Mucosa of rectum (tissue), 2 donors: ENCODE results near the gene TMEM233.

Experiments used
- H3K27ac ChIP-seq, 2 donors: one replicate each; pipeline ENCODE4 v1.7.0; 2013; ENCODE audit warnings: inconsistent platforms in 2 of 2, low read depth in 2 of 2, low read length in 2 of 2
- H3K27me3 ChIP-seq, 2 donors: one replicate each; pipeline ENCODE4 v1.7.0; 2013; ENCODE audit warnings: low read length in 2 of 2; ENCODE audit not compliant: control insufficient read depth in 2 of 2, insufficient read depth in 2 of 2
- H3K36me3 ChIP-seq, 2 donors: one replicate each; pipeline ENCODE4 v1.7.0; 2013; ENCODE audit warnings: low read length in 2 of 2; ENCODE audit not compliant: control insufficient read depth in 2 of 2, insufficient read depth in 2 of 2
- H3K4me1 ChIP-seq, 2 donors: one replicate each; pipeline ENCODE4 v1.7.0; 2013; ENCODE audit warnings: low read length in 2 of 2, mild to moderate bottlenecking in 1 of 2; ENCODE audit not compliant: control insufficient read depth in 2 of 2, insufficient read depth in 2 of 2
- H3K4me3 ChIP-seq, 2 donors: one replicate each; pipeline ENCODE4 v1.7.0; 2013; ENCODE audit warnings: low read length in 2 of 2
- H3K9ac ChIP-seq, 2 donors: one replicate each; pipeline ENCODE4 v1.7.0; 2013; ENCODE audit warnings: low read length in 2 of 2, low read depth in 1 of 2, mild to moderate bottlenecking in 1 of 2
- H3K9me3 ChIP-seq, 2 donors: one replicate each; pipeline ENCODE4 v1.7.0; 2013; ENCODE audit warnings: low read length in 2 of 2; ENCODE audit not compliant: control insufficient read depth in 2 of 2
- donor health status: healthy.
- donor health status: Normal muscosa, but diverticular disease.

Gene TMEM233

GRCh38 chr12:119678459-119678858 lies 84.9 kb downstream of the TMEM233 start:
- no peak overlapping the region for H3K4me3 ChIP-seq
- peaks cover 44 to 76% of the 10 kb centered on the region in 2 donors for H3K4me1 ChIP-seq
- no peaks in the 10 kb centered on the region for H3K27me3 ChIP-seq
- peaks cover 74 to 75% of the 10 kb centered on the region in 2 donors for H3K36me3 ChIP-seq
- H3K27ac ChIP-seq = peak overlapping the region; percentile 85 to 89
- H3K9ac ChIP-seq = peak overlapping the region in 1 of 2 donors; percentile 4
- no peaks in the 10 kb centered on the region for H3K9me3 ChIP-seq

- Histone ChIP-seq H3K9me3 (no peaks in the 10 kb centered on the region), H3K36me3 (peaks cover 68 to 72% of the 10 kb centered on the region in 2 donors), H3K4me3 (no peak overlapping the region), H3K9ac (peak overlapping the region in 1 of 2 donors; percentile 1), H3K27me3 (no peaks in the 10 kb centered on the region), H3K27ac (peak overlapping the region; percentile 85 to 89), H3K4me1 (peaks cover 39 to 76% of the 10 kb centered on the region in 2 donors)
Observed at GRCh38 chr12:119679081-119679480, 85.5 kb downstream of the TMEM233 start.

- Histone ChIP-seq H3K27ac (peak overlapping the region; percentile 85 to 89), H3K9ac (peak overlapping the region; percentile 1 to 57), H3K27me3 (no peaks in the 10 kb centered on the region), H3K4me1 (peaks cover 39 to 76% of the 10 kb centered on the region in 2 donors), H3K36me3 (peaks cover 64 to 68% of the 10 kb centered on the region in 2 donors), H3K9me3 (no peaks in the 10 kb centered on the region), H3K4me3 (peak overlapping the region in 1 of 2 donors; percentile 24)
Observed at GRCh38 chr12:119679490-119679889, 85.9 kb downstream of the TMEM233 start.

GRCh38 chr12:119681111-119681510 lies 87.5 kb downstream of the TMEM233 start:
- Histone ChIP-seq H3K27ac (peak overlapping the region; percentile 85 to 89), H3K9ac (peak overlapping the region in 1 of 2 donors; percentile 57), H3K9me3 (no peaks in the 10 kb centered on the region), H3K4me3 (no peak overlapping the region), H3K27me3 (no peaks in the 10 kb centered on the region), H3K36me3 (peaks cover 48 to 51% of the 10 kb centered on the region in 2 donors), H3K4me1 (peaks cover 44 to 78% of the 10 kb centered on the region in 2 donors)

- H3K9ac ChIP-seq = peak overlapping the region in 1 of 2 donors; percentile 57
- H3K36me3 ChIP-seq = peaks cover 40 to 43% of the 10 kb centered on the region in 2 donors
- H3K4me3 ChIP-seq = peak overlapping the region in 1 of 2 donors; percentile 7
- peak overlapping the region; percentile 85 to 89 for H3K27ac ChIP-seq
- H3K9me3 ChIP-seq = no peaks in the 10 kb centered on the region
- H3K4me1 ChIP-seq = peaks cover 48 to 84% of the 10 kb centered on the region in 2 donors
- H3K27me3 ChIP-seq = no peaks in the 10 kb centered on the region
Observed at GRCh38 chr12:119681728-119682638, 88.4 kb downstream of the TMEM233 start.

GRCh38 chr12:119682639-119683252 lies 89.2 kb downstream of the TMEM233 start:
- peaks cover 35 to 37% of the 10 kb centered on the region in 2 donors for H3K36me3 ChIP-seq
- H3K27me3 ChIP-seq = no peaks in the 10 kb centered on the region
- H3K27ac ChIP-seq = peak overlapping the region; percentile 85 to 89
- H3K9me3 ChIP-seq = no peaks in the 10 kb centered on the region
- H3K4me3 ChIP-seq = no peak overlapping the region
- peak overlapping the region in 1 of 2 donors; percentile 57 for H3K9ac ChIP-seq
- H3K4me1 ChIP-seq = peaks cover 50 to 82% of the 10 kb centered on the region in 2 donors

GRCh38 chr12:119683413-119683812 lies 89.8 kb downstream of the TMEM233 start:
- H3K4me3 ChIP-seq = no peak overlapping the region
- peaks cover 29 to 31% of the 10 kb centered on the region in 2 donors for H3K36me3 ChIP-seq
- H3K9me3 ChIP-seq = no peaks in the 10 kb centered on the region
- no peaks in the 10 kb centered on the region for H3K27me3 ChIP-seq
- peaks cover 54 to 83% of the 10 kb centered on the region in 2 donors for H3K4me1 ChIP-seq
- H3K9ac ChIP-seq = peak overlapping the region in 1 of 2 donors; percentile 8
- peak overlapping the region; percentile 85 to 89 for H3K27ac ChIP-seq

GRCh38 chr12:119683816-119684215 lies 90.2 kb downstream of the TMEM233 start:
- Histone ChIP-seq H3K27me3 (no peaks in the 10 kb centered on the region), H3K4me1 (peaks cover 51 to 80% of the 10 kb centered on the region in 2 donors), H3K27ac (peak overlapping the region; percentile 85 to 89), H3K4me3 (peak overlapping the region in 1 of 2 donors; percentile 7), H3K36me3 (peaks cover 25 to 27% of the 10 kb centered on the region in 2 donors), H3K9ac (peak overlapping the region in 1 of 2 donors; percentile 8), H3K9me3 (no peaks in the 10 kb centered on the region)

GRCh38 chr12:119684711-119685369 lies 91.3 kb downstream of the TMEM233 start:
- H3K27ac ChIP-seq = peak overlapping the region; percentile 85 to 89
- H3K9ac ChIP-seq = peak overlapping the region in 1 of 2 donors; percentile 5
- H3K36me3 ChIP-seq = peaks cover 15 to 18% of the 10 kb centered on the region in 2 donors
- H3K27me3 ChIP-seq = no peaks in the 10 kb centered on the region
- no peaks in the 10 kb centered on the region for H3K9me3 ChIP-seq
- no peak overlapping the region for H3K4me3 ChIP-seq
- H3K4me1 ChIP-seq = peaks cover 47 to 70% of the 10 kb centered on the region in 2 donors
